ENCODE data around the gene GARNL3.

GARNL3 gene

DNA sequence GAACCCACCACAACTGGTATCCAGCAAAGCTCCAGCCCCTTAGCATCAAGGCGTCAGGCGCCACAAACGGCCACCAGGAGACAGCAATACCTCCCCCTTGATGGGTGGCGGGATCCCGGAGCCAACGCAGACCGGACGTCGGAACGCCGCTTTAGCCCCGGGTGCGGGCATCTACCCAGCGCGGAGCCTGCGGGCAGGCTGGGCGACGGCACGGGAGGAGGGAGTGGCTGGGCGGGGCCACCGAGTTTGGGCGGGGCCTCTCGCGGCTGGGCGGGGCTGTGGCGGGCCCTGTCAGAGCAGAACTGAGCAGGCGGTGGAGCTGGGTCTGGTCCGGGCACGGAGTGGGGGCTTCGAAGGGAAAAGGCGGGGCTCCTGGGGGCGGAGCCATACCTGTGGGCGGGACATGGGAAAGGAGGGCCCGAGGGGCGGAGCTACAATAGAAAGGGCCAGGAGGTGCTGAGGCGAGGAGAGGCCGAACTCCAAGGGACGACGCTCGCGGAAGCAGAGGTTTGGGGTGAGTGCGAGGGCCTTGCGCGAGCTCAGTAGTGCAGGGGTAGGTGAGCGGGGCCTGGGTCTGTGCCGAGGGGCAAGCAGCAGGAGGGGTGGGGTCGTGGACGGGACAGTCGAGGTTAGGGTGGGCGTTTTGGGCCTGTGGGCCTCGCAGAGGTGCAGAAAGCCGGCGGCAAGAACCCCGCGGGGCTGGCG, 40.2 kb upstream of the GARNL3 start:
- Histone ChIP-seq H3K4me3 (ENCODE audit: low read length) (peak overlapping the region; percentile 73), H3K27me3 (ENCODE audit: control insufficient read depth, insufficient read depth, low read length) (no peaks in the 10 kb centered on the region), H3K27ac (ENCODE audit: low read depth, low read length) (peak overlapping the region; percentile 60), H3K9ac (ENCODE audit: low read length) (peak overlapping the region; percentile 46), H3K4me1 (ENCODE audit: control insufficient read depth, insufficient read depth, low read length) (no peaks in the 10 kb centered on the region), H3K36me3 (ENCODE audit: control insufficient read depth, insufficient read depth, low read length) (no peaks in the 10 kb centered on the region)

DNA sequence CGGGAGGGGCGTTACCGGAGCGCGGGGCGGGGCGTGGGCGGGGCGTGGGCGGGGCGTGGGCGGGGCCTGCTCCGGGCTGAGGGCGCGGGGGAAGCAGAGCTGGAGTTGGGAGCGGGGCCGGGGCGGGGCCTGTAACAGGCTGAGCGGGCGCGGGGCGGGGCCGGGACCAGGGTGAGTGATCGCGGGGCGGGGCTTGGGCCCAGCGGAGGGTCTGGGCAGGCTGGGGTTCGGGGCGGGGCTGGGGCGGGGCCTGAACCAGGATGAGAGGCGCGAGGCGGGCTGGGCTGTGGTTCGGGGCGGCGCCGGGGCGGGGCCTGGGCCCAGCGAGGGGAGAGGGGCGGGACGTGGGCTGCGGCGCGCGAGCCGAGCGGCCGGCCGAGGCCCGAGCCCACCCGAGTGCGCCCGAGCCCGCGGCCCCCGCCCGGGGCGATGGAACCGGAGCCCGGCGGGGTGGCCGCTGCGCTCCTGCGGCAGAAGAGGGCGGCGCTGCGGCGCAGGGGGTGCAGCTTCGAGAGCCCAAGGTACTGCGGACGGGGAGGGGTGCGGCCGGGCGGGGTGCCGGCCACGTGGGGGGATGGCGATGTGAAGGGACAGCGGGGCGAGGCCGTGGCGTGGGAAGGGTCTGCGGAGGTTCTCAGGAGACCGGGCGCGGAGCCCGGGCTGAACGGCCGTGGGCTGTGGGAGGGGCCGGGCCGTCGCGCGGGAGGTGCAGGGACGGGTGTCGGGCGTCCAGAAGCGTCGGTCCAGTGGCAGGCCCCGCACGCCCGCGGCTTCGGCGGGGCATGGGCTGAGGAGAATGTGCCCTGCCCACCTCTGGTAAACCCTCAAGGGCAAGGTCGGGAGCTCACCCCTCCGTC, 39.5 kb upstream of the GARNL3 start:
- Histone ChIP-seq H3K27ac (ENCODE audit: low read depth, low read length) (peak overlapping the region; percentile 60), H3K27me3 (ENCODE audit: control insufficient read depth, insufficient read depth, low read length) (no peaks in the 10 kb centered on the region), H3K9ac (ENCODE audit: low read length) (no peak overlapping the region)

DNA sequence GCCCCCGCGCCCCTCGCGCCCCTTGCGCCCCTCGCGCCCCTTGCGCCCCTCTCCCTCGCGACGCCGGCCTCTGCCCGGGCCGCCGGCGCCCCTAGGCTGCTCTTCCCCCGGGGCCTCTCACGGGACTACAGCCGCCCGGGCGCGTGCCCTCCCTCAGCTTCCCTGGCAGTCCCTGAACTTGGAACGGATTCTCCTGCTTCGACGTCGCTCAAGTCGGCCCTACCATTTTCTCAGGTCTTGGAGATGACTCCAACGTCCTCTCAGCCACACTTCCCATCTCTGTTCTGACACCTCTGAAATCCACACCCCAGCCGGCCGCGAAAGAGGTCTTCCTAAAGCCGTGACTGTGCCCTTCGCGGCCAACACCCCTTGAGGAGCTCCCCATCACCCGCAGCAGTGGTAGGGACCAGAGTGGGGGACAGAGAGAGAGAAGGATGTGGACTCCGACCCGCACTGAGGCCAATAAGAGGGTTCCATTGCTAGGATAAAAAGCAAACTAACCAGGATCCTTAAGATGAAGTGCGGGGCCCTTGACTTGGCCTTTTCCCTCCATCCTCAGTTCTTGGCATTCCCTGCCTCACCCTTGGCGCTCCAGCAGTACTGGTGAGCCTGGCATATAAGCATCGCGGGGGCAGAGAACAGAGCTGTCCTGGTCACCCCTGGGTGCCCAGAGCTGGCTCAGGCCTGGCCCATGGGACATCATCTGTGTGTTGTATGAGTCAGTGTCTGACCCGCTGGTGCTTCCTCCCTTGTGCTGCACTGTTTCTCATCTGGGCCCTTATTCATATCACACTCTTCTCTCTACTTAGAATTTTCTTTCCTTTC, 38.6 kb upstream of the GARNL3 start:
- peak overlapping the region; percentile 80 for H3K4me3 ChIP-seq (ENCODE audit: low read length)
- no peak overlapping the region for H3K9ac ChIP-seq (ENCODE audit: low read length)

More for the DNA sequence above, 39.5 kb upstream of the GARNL3 start:
- Histone ChIP-seq H3K4me3 (ENCODE audit: low read length) (peak overlapping the region; percentile 80), H3K36me3 (ENCODE audit: control insufficient read depth, insufficient read depth, low read length) (no peaks in the 10 kb centered on the region), H3K4me1 (ENCODE audit: control insufficient read depth, insufficient read depth, low read length) (no peaks in the 10 kb centered on the region)

DNA sequence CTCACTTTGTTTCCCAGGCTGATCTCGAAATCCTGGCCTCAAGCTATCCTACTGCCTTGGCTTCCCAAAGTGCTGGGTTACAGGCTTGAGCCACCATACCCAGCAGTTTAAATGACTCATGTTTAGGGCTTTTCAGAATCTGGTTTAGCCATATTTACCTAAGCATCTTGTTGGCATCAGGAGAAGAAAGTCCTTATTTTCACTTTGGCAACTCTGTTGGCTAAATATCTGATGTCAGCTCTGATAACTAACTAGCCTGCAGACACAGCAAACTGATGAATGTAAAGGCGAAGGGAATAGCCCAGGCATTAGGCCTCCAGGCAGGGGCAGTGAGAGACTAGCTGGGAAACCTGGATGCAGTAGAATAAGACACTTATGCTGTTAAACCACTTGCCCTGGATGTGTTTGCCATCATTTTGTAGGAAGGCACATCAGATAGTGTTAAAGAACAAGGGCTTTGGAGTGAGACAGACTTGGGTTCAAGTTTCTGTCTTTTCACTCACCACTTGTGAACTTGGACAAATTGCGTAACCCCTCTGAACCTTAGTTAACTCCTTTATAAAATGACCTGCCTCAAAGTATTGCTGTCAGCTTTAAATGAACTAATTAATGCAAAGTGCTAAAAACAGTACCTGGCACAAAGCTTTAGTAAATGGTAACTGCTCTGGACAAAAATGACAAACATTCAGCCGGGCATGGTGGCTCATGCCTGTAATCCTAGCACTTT, 34.7 kb upstream of the GARNL3 start:
- Histone ChIP-seq H3K4me3 (ENCODE audit: low read length) (no peak overlapping the region), H3K27me3 (ENCODE audit: control insufficient read depth, insufficient read depth, low read length) (no peaks in the 10 kb centered on the region), H3K27ac (ENCODE audit: low read depth, low read length) (no peak overlapping the region), H3K36me3 (ENCODE audit: control insufficient read depth, insufficient read depth, low read length) (no peaks in the 10 kb centered on the region), H3K9ac (ENCODE audit: low read length) (no peak overlapping the region), H3K4me1 (ENCODE audit: control insufficient read depth, insufficient read depth, low read length) (peaks cover 4% of the 10 kb centered on the region)

More for the DNA sequence above, 38.6 kb upstream of the GARNL3 start:
- H3K27me3 ChIP-seq (ENCODE audit: control insufficient read depth, insufficient read depth, low read length): no peaks in the 10 kb centered on the region
- H3K4me1 ChIP-seq (ENCODE audit: control insufficient read depth, insufficient read depth, low read length): no peaks in the 10 kb centered on the region
- no peak overlapping the region for H3K27ac ChIP-seq (ENCODE audit: low read depth, low read length)
- H3K36me3 ChIP-seq (ENCODE audit: control insufficient read depth, insufficient read depth, low read length): no peaks in the 10 kb centered on the region

DNA sequence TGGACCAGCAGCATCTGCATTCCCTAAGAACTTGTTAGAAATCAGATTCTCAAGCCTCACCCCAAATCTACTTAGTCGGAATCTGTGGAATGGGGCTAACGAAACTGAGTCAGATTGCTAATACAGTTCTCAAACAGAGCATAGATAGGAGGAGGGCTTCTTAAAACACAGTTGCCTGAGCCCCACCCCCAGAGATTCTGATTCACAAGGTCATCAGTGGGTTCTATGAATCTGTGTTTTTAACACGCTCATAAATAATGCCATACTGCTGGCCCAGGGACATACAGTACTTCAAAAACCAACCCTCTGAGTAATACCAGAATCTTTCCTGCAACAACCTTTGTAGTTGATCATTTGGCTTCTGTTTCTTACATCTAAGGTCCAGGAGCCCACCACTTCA, 32.9 kb upstream of the GARNL3 start:
- Histone ChIP-seq H3K27me3 (ENCODE audit: control insufficient read depth, insufficient read depth, low read length) (no peaks in the 10 kb centered on the region), H3K4me1 (ENCODE audit: control insufficient read depth, insufficient read depth, low read length) (peaks cover 4% of the 10 kb centered on the region), H3K4me3 (ENCODE audit: low read length) (no peak overlapping the region), H3K36me3 (ENCODE audit: control insufficient read depth, insufficient read depth, low read length) (no peaks in the 10 kb centered on the region), H3K27ac (ENCODE audit: low read depth, low read length) (no peak overlapping the region), H3K9ac (ENCODE audit: low read length) (no peak overlapping the region)

DNA sequence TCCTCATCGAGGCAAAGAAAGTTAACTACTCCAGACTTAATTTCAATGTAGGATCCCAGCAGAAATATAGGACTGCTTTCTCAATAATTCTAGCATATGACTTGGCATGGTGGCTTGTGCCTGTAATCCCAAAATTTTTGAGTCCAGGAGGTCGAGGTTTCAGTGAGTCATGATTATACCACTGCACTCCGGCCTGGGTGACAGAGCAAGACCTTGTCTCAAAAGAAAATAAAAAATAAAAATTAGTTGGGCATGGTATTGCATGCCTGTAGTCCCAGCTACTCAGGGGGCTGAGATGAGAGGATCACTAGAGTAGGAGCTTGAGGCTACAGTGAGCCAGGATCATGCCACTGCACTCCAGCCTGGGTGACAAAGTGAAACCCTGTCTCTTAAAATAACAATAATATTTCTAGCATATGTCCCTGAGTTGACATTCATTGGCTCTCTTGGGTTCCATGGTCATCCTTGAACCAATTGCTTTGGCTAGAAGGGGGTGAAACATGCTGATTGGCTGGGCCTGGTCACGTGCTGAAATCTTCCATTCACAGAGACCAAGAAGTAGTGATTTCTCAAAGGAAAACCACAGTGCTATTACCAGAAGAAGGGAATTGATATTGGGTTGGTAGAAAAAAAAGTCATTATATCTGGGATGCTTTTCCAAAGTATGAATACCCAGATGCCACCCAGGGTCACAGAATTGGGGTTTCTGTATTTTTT, 31.6 kb upstream of the GARNL3 start:
- Histone ChIP-seq H3K27ac (ENCODE audit: low read depth, low read length) (no peak overlapping the region), H3K4me3 (ENCODE audit: low read length) (no peak overlapping the region), H3K36me3 (ENCODE audit: control insufficient read depth, insufficient read depth, low read length) (no peaks in the 10 kb centered on the region), H3K4me1 (ENCODE audit: control insufficient read depth, insufficient read depth, low read length) (peaks cover 7% of the 10 kb centered on the region), H3K27me3 (ENCODE audit: control insufficient read depth, insufficient read depth, low read length) (no peaks in the 10 kb centered on the region), H3K9ac (ENCODE audit: low read length) (no peak overlapping the region)

DNA sequence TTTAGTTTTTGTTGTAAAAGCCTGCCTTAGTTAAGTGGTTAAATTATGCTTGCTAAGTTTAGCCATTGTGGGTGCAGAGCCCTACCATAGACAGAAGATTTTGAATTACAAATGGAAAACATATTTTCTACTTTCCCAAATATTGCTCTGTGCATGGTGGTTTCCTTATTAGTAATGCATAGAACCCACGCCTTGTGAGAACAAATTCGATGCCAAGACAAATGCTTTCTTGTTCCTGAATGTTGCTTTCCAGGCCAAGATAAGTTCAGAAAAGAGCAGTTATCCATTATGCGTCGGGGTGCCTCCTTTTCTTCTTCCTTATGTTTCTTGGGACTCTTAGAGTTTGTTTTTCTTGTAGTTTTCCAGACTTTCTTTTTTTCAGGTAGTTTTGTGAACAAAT, 31.0 kb upstream of the GARNL3 start:
- no peaks in the 10 kb centered on the region for H3K27me3 ChIP-seq (ENCODE audit: control insufficient read depth, insufficient read depth, low read length)
- no peaks in the 10 kb centered on the region for H3K36me3 ChIP-seq (ENCODE audit: control insufficient read depth, insufficient read depth, low read length)
- no peak overlapping the region for H3K4me3 ChIP-seq (ENCODE audit: low read length)
- H3K4me1 ChIP-seq (ENCODE audit: control insufficient read depth, insufficient read depth, low read length): peaks cover 7% of the 10 kb centered on the region
- no peak overlapping the region for H3K27ac ChIP-seq (ENCODE audit: low read depth, low read length)
- no peak overlapping the region for H3K9ac ChIP-seq (ENCODE audit: low read length)

DNA sequence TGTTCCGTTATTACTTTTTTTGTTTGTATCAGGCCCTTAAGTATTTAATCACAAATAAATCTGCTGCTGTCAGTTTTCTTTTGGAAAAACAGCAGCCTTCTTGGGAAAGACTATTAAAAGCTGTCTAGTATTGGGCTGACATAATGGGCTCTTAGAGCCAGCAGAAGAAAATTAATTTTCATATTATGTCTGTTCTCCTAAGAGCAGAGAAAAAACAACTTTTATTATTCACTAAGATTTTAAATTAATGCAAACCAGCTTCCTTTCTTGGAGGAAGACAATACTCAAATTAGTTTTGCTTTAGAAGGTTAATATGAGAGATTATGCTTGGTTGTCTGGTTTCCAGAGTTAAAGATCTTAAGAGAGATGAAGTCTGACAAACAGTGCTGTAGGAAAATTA, 30.6 kb upstream of the GARNL3 start:
- H3K27ac ChIP-seq (ENCODE audit: low read depth, low read length): peak overlapping the region; percentile 38

DNA sequence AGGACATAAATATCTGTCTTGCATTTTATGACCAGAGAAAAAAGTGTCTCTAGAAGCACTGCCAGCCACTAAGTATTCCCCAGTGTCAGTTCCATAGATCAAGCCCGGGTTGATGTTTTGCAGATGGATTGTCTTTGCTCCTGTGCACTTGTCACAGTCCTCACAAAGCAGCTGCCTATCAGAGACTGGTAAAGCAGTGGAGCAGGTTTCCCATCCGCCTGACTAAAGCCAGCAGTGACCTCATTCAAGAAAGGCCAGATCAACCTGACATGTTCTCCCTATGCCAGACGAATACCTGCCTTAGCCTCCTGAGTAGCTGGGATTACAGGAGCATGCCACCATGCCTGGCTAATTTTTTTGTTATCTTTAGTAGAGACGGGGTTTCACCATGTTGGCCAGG, 26.8 kb upstream of the GARNL3 start:
- no peaks in the 10 kb centered on the region for H3K27me3 ChIP-seq (ENCODE audit: control insufficient read depth, insufficient read depth, low read length)
- no peak overlapping the region for H3K9ac ChIP-seq (ENCODE audit: low read length)
- no peak overlapping the region for H3K4me3 ChIP-seq (ENCODE audit: low read length)
- no peaks in the 10 kb centered on the region for H3K36me3 ChIP-seq (ENCODE audit: control insufficient read depth, insufficient read depth, low read length)
- peaks cover 7% of the 10 kb centered on the region for H3K4me1 ChIP-seq (ENCODE audit: control insufficient read depth, insufficient read depth, low read length)
- no peak overlapping the region for H3K27ac ChIP-seq (ENCODE audit: low read depth, low read length)

More for the DNA sequence above, 30.6 kb upstream of the GARNL3 start:
- H3K4me3 ChIP-seq (ENCODE audit: low read length): no peak overlapping the region
- no peak overlapping the region for H3K9ac ChIP-seq (ENCODE audit: low read length)
- peaks cover 7% of the 10 kb centered on the region for H3K4me1 ChIP-seq (ENCODE audit: control insufficient read depth, insufficient read depth, low read length)
- H3K27me3 ChIP-seq (ENCODE audit: control insufficient read depth, insufficient read depth, low read length): no peaks in the 10 kb centered on the region
- no peaks in the 10 kb centered on the region for H3K36me3 ChIP-seq (ENCODE audit: control insufficient read depth, insufficient read depth, low read length)

DNA sequence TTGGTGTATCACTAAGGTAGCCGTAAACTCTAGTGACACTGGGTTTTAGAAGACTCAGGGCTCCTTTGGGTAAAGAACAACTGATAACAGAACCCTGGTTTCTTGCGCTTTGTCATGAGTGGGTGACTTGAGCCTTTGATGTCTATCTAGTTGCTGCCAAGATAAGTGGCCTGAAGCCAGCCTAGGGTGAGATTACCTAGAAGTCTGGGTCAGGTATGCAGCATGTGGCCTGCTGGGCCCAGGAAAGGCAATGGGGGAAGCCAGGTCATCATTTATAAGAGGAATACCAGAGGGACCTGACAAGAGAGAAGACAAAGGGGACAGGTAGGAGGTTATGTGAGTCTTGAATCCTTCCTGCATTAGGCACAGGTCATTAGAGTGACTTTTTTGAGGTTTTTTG, 23.2 kb upstream of the GARNL3 start:
- Histone ChIP-seq H3K27me3 (ENCODE audit: control insufficient read depth, insufficient read depth, low read length) (no peaks in the 10 kb centered on the region), H3K36me3 (ENCODE audit: control insufficient read depth, insufficient read depth, low read length) (no peaks in the 10 kb centered on the region), H3K4me1 (ENCODE audit: control insufficient read depth, insufficient read depth, low read length) (peaks cover 6% of the 10 kb centered on the region), H3K4me3 (ENCODE audit: low read length) (no peak overlapping the region), H3K27ac (ENCODE audit: low read depth, low read length) (no peak overlapping the region), H3K9ac (ENCODE audit: low read length) (no peak overlapping the region)
